HEK293 (cell line): ENCODE measurements around the gene PIEZO1.

Experiments
- CTCF ChIP-seq: fragments of 450-650 bp; formaldehyde crosslinking; IDR thresholded peaks from 2 replicates; pipeline ENCODE4 v1.5.1; 2016; ENCODE audit warnings: missing biosample characterization, missing genetic modification characterization
- PATZ1 ChIP-seq: fragments of 450-650 bp; formaldehyde crosslinking; IDR thresholded peaks from 2 replicates; pipeline ENCODE4 v1.5.1; 2016; ENCODE audit warnings: missing biosample characterization, missing genetic modification characterization
- PRDM10 ChIP-seq: fragments of 450-650 bp; formaldehyde crosslinking; IDR thresholded peaks from 2 replicates; pipeline ENCODE4 v1.5.1; 2016; ENCODE audit warnings: missing biosample characterization, missing genetic modification characterization
- REST ChIP-seq: fragments of 450-650 bp; formaldehyde crosslinking; IDR thresholded peaks from 2 replicates; pipeline ENCODE4 v1.5.1; 2016; ENCODE audit warnings: missing biosample characterization, missing genetic modification characterization
- SP2 ChIP-seq: fragments of 450-650 bp; formaldehyde crosslinking; IDR thresholded peaks from 2 replicates; pipeline ENCODE4 v1.5.1; 2016; ENCODE audit warnings: missing biosample characterization, missing genetic modification characterization
- ZNF114 ChIP-seq: fragments of 450-650 bp; formaldehyde crosslinking; IDR thresholded peaks from 2 replicates; pipeline ENCODE4 v1.5.0; 2017; ENCODE audit warnings: missing biosample characterization, missing genetic modification characterization
- ZNF138 ChIP-seq: fragments of 450-650 bp; formaldehyde crosslinking; IDR thresholded peaks from 2 replicates; pipeline ENCODE4 v1.5.1; 2016; ENCODE audit warnings: missing biosample characterization, missing genetic modification characterization, borderline replicate concordance
- ZNF274 ChIP-seq, 2 experiments: fragments of 200-500 bp in 1 of 2; fragments of 450-650 bp in 1 of 2; sonication (Bioruptor generic) in 1 of 2; formaldehyde crosslinking in 1 of 2; IDR thresholded peaks; 2 replicates each; pipeline versions ENCODE4 v1.5.1 to v1.6.1; 2014 to 2016; ENCODE audit warnings: borderline replicate concordance in 1 of 2, inconsistent platforms in 1 of 2, low read length in 1 of 2, missing biosample characterization in 1 of 2, missing genetic modification characterization in 1 of 2
- ZNF423 ChIP-seq: fragments of 450-650 bp; formaldehyde crosslinking; IDR thresholded peaks from 2 replicates; pipeline ENCODE4 v1.5.1; 2016; ENCODE audit warnings: missing biosample characterization, missing genetic modification characterization
- ZNF658 ChIP-seq: fragments of 450-650 bp; formaldehyde crosslinking; IDR thresholded peaks from 2 replicates; pipeline ENCODE4; 2016; ENCODE audit warnings: missing biosample characterization, missing genetic modification characterization
- ZSCAN16 ChIP-seq: fragments of 450-650 bp; formaldehyde crosslinking; IDR thresholded peaks from 2 replicates; pipeline ENCODE4 v1.5.1; 2016; ENCODE audit warnings: missing biosample characterization, missing genetic modification characterization

- TF ChIP-seq ZNF138 (tag by site-specific recombination), result no peak
- no peak for TF ChIP-seq PRDM10 (tag by site-specific recombination)
- TF ChIP-seq SP2 (tag by site-specific recombination), result no peak
- no peak for TF ChIP-seq REST (tag by site-specific recombination)
- TF ChIP-seq CTCF (tag by site-specific recombination), result no peak
- TF ChIP-seq ZNF114 (tag by site-specific recombination), result no peak
- TF ChIP-seq PATZ1, result no peak
- TF ChIP-seq ZNF423 (tag by site-specific recombination), result no peak
- no peak for TF ChIP-seq ZNF658 (tag by site-specific recombination)
- no peak for TF ChIP-seq ZSCAN16
- no peak for TF ChIP-seq ZNF274 (IDR thresholded peaks at IDR 0.05; ENCODE audit: low read length)
- no peak for TF ChIP-seq ZNF274 (tag by site-specific recombination; IDR thresholded peaks at IDR 0.05; ENCODE audit: borderline replicate concordance)
These were observed 78.6 kb downstream of the PIEZO1 start, which contains the start of the genes CTU2 and RNF166 for GRCh38 chr16:88706229-88706964.
